Upper lobe of right lung (tissue), 1 donor: Measurements from ENCODE around the gene KCNMA1. TPM values are rescaled to one million over a fixed set of nuclear protein-coding genes. Genes with fewer than 3 reads are reported as not detected.
A peak's percentile ranks its signal among the peaks of the same experiment; 100 is the strongest.
"Not testable (repeated sequence)": the region's sequence is repeated elsewhere in the genome, so short reads cannot be mapped to it uniquely, and the experiment has no call there.

Source experiments
- ATAC-seq: fragments of 200-7000 bp; cut with Tn5 transposase; one replicate; pipeline ENCODE4 v1.9.1; 2020; ENCODE audit warnings: mild to moderate bottlenecking, moderate library complexity
- DNase-seq: peaks from one replicate; pipeline ENCODE4 v3.0.0-alpha.2; 2020
- H3K27ac ChIP-seq: fragments of 200-600 bp; one replicate; pipeline ENCODE4 v1.8.0; 2022
- H3K27me3 ChIP-seq: fragments of 200-600 bp; one replicate; pipeline ENCODE4 v1.8.0; 2022; ENCODE audit warnings: mild to moderate bottlenecking
- H3K36me3 ChIP-seq: fragments of 200-600 bp; one replicate; pipeline ENCODE4 v1.8.0; 2022
- H3K4me1 ChIP-seq: fragments of 200-600 bp; one replicate; pipeline ENCODE4 v1.8.0; 2022
- H3K4me3 ChIP-seq: fragments of 200-600 bp; one replicate; pipeline ENCODE4 v1.8.0; 2022; ENCODE audit warnings: mild to moderate bottlenecking
- H3K9me3 ChIP-seq: fragments of 200-600 bp; one replicate; pipeline ENCODE4 v1.8.0; 2022
- intact Hi-C: fragments of 100-400 bp; cut with DNase I; formaldehyde crosslinking; loops from one replicate; pipeline ENCODE4 v1.11.0; 2022
- long read RNA-seq: library from polyadenylated mRNA; unstranded; transcript quantifications from one replicate; pipeline ENCODE4 v2.0.0, GENCODE V29; 2021
- total RNA-seq: library from RNA; stranded (reverse); fragmentation: NEBNext Ultra II Directional; extraction: Animal tissue kit (Norgen Biotek cat#: 25700); gene quantifications from one replicate; pipeline ENCODE4 v1.2.1, GENCODE V29; 2021
- TF ChIP-seq, protein P1 (sequence below): fragments of 200-600 bp; IDR thresholded peaks from one replicate; pipeline ENCODE4 v1.8.0; 2022; ENCODE audit warnings: antibody characterized with exemption
- donor health status: DM: no; HTN: yes; CAD: no; lungs with severe emphysema.

KCNMA1 gene
- 26.3 TPM for total RNA-seq
- long read RNA-seq, partial matches to known transcripts: 11 of 31 reads
- long read RNA-seq, other reads (novel, unspliced or antisense): 15 of 31 reads

DNA sequence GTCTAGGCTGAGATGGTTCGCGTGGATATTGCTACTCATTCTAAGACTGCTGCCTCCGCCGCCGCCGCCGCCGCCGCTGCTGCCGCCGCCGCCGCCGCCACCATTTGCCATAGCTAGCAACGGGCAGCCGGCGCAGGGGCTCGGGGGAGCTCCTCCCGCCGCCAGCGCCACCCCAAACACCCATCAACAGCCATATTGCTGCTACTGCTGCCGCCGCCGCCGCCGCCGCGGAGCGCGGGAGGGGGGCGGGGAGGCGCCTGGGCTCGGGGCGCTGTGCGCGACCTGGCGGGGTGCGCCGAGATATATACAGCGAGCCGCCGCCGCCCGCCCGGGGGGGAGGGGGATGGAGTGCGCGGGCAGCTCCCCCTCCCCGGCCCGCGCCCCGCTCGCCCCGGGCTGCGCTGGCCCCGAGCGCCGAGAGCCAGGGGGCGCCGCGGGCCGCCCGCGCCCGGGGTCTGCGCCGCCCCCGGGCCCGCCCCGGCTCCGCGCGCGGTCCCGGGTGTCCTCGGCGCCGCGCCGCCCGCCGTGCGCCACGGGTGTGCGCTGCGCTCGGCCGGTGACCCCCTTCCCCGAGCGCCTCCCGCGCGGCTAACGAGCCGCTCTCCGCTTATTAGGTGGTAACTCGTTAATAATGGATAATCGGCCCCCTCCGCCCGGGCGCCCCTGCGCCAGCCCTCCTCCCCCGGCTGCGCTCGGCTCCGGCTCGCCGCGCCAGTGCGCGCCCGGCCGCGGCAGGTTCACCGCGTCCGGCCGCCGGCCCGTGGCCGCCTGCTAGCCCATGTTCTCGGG lies at the start of gene KCNMA1:
TSS of gene KCNMA1 (minus strand) at position 277 of the 789 bp plus-strand sequence.
- intact Hi-C loops: no loop called here
- ATAC-seq (peak; percentile 72), DNase-seq (peak; percentile 69)
- peaks cover 50% of the 10 kb centered on the region for H3K27me3 ChIP-seq
- TF ChIP-seq, protein P1, sequence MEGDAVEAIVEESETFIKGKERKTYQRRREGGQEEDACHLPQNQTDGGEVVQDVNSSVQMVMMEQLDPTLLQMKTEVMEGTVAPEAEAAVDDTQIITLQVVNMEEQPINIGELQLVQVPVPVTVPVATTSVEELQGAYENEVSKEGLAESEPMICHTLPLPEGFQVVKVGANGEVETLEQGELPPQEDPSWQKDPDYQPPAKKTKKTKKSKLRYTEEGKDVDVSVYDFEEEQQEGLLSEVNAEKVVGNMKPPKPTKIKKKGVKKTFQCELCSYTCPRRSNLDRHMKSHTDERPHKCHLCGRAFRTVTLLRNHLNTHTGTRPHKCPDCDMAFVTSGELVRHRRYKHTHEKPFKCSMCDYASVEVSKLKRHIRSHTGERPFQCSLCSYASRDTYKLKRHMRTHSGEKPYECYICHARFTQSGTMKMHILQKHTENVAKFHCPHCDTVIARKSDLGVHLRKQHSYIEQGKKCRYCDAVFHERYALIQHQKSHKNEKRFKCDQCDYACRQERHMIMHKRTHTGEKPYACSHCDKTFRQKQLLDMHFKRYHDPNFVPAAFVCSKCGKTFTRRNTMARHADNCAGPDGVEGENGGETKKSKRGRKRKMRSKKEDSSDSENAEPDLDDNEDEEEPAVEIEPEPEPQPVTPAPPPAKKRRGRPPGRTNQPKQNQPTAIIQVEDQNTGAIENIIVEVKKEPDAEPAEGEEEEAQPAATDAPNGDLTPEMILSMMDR: no peak
- H3K4me3 ChIP-seq: peak within 1 kb of the TSS; percentile 46
- no peaks in the 10 kb centered on the region for H3K9me3 ChIP-seq
- H3K36me3 ChIP-seq: no peaks in the 10 kb centered on the region
- no peaks in the 10 kb centered on the region for H3K4me1 ChIP-seq
- no peak within 1 kb of the TSS for H3K27ac ChIP-seq

DNA sequence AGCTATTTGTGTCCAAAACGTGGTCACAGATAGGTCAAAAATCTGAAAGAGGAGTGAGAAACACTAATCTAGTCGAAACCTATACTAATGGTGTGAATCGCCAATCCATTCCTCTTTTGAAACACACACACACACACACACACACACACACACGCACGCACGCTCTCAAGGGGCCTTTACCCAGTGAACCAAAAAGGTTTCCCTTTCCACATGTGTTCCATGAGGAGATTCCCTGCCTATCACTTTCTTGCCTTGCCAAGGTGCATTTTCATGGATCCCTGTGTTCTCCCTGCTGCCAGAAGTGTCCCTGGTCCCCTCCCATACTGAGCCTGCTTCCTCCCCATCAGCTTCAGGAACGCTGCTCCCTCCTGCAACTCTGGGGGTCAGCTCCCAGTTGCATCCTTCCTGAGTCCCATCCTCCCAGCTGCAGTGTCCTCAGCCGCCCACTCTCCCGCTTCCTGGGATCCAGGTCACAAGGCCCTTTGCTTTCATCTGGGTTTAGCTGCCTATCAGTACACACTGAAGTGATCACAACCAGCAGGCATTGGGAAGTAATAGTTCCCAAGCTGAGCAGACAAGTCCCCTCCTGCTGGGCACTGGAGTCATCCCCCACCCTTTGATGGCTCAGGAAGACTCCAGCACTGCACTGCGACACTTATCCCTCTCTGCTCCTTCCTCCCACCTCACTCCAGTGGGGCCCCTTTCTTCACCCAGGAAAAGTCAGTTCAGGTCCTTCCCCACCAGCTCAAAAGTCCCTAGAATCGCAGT lies 49.2 kb upstream of the KCNMA1 start:
- Histone ChIP-seq H3K9me3 (no peaks in the 10 kb centered on the region), H3K27ac (no peak overlapping the region), H3K36me3 (no peaks in the 10 kb centered on the region), H3K27me3 (no peaks in the 10 kb centered on the region), H3K4me1 (no peaks in the 10 kb centered on the region), H3K4me3 (no peak overlapping the region)
- no peak for DNase-seq
- TF ChIP-seq, protein P1: no peak
- ATAC-seq: no peak
- intact Hi-C loops: no loop called here

GRCh38 chr10:77686096-77686495 lies 48.5 kb upstream of the KCNMA1 start:
- TF ChIP-seq, protein P1: no peak

GRCh38 chr10:77685432-77685831 lies 47.8 kb upstream of the KCNMA1 start:
- Histone ChIP-seq H3K9me3 (no peaks in the 10 kb centered on the region), H3K27me3 (no peaks in the 10 kb centered on the region), H3K4me3 (no peak overlapping the region), H3K4me1 (no peaks in the 10 kb centered on the region), H3K36me3 (no peaks in the 10 kb centered on the region), H3K27ac (no peak overlapping the region)
- ATAC-seq (no peak), DNase-seq (no peak)
- TF ChIP-seq, protein P1: no peak
- intact Hi-C loops: no loop called here

More at GRCh38 chr10:77686096-77686495, 48.5 kb upstream of the KCNMA1 start:
- H3K36me3 ChIP-seq: no peaks in the 10 kb centered on the region
- ATAC-seq (no peak), DNase-seq (no peak)
- intact Hi-C loops: no loop called here
- no peak overlapping the region for H3K4me3 ChIP-seq
- no peaks in the 10 kb centered on the region for H3K27me3 ChIP-seq
- H3K27ac ChIP-seq: no peak overlapping the region
- no peaks in the 10 kb centered on the region for H3K4me1 ChIP-seq
- no peaks in the 10 kb centered on the region for H3K9me3 ChIP-seq

GRCh38 chr10:77683088-77683432 lies 45.5 kb upstream of the KCNMA1 start:
- H3K9me3 ChIP-seq, intact Hi-C loops, DNase-seq, H3K4me3 ChIP-seq, H3K36me3 ChIP-seq, H3K27ac ChIP-seq, ATAC-seq, H3K4me1 ChIP-seq, H3K27me3 ChIP-seq: not testable (repeated sequence)
